HFFc6 (cell line): ENCODE data around the gene CCDC157. TPM values are rescaled to one million over a fixed set of nuclear protein-coding genes. Genes with fewer than 3 reads are reported as not detected.
"Not testable (repeated sequence)": the region's sequence is repeated elsewhere in the genome, so short reads cannot be mapped to it uniquely, and the experiment has no call there.

Experiments
- DNase-seq: peaks from one replicate; pipeline ENCODE4 v3.0.0-alpha.2; 2018
- H3K27ac Mint-ChIP-seq: 2 replicates; pipeline ENCODE4 v1.8.0; 2020; ENCODE audit warnings: mild to moderate bottlenecking, mixed read lengths
- H3K27me3 Mint-ChIP-seq: 2 replicates; pipeline ENCODE4 v1.8.0; 2021; ENCODE audit warnings: mild to moderate bottlenecking, moderate library complexity, mixed read lengths; ENCODE audit not compliant: insufficient read depth
- H3K36me3 Mint-ChIP-seq: 2 replicates; pipeline ENCODE4 v1.8.0; 2021; ENCODE audit warnings: low read depth, mixed read lengths
- H3K4me1 Mint-ChIP-seq: 2 replicates; pipeline ENCODE4 v1.8.0; 2020; ENCODE audit warnings: low read depth, mixed read lengths
- H3K4me3 Mint-ChIP-seq: 2 replicates; pipeline ENCODE4 v1.8.0; 2020; ENCODE audit warnings: mild to moderate bottlenecking, moderate library complexity, mixed read lengths
- H3K9me3 Mint-ChIP-seq: 2 replicates; pipeline ENCODE4 v1.8.0; 2020; ENCODE audit warnings: mild to moderate bottlenecking, mixed read lengths
- total RNA-seq, 6 experiments: library from RNA; stranded (reverse); fragmentation: NEBNext Ultra II Directional; extraction: Animal tissue kit (Norgen Biotek cat#: 25700); gene quantifications; 2 replicates in 1 of 6; 3 replicates in 5 of 6; pipeline ENCODE4 v1.2.3, GENCODE V29; 2021
- TF ChIP-seq, protein P1 (sequence below): fragments of 200-600 bp; sonication (generic); IDR thresholded peaks from 2 replicates; pipeline ENCODE4 v1.5.0; 2021; ENCODE audit warnings: antibody characterized with exemption, mild to moderate bottlenecking

The CCDC157 gene
- total RNA-seq, 6 experiments from 2014 or later: 1.4 to 1.6 (median 1.5) TPM

DNA sequence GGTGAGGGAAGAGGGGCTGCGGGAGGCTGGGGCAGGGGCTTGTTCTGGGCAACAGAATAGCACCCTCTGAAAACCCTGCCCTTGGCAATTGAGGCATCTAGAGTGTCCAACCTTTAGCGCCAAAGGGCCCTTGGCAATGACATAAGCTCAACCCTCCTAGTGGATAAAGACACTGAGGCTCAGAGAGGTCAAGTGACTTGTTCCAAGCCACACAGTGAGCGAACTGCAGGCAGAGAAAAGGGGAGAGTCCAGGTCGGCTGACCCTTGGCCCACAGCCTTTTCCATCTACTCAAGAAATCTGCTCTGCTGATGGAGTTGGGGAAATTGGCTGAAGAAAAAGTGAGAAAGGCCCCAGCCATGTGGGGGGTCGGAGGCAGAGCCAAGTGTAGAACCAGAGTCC is 42.9 kb downstream of the CCDC157 start:
- H3K4me3 Mint-ChIP-seq: no peak overlapping the region

DNA sequence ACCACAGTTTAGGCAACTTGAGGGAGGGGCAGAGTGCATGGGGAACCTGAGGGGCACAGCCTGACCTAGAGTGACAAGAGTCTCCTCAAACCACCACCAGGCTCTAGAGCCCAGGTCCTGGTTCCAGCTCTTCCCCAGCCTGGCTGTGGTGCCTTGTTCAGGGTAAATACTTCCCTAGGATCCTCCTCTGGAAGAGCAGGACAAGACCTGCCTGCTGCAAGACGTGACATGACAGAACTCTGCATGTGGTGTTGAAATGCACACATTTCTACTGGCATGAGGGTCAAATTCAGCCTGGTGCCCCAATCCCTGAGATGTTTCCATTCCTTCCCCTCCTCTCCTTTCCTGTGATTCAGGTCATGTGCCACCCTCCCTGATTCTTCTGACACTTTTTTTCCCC is 43.4 kb downstream of the CCDC157 start:
- Mint-ChIP-seq H3K27ac (no peak overlapping the region), H3K4me3 (no peak overlapping the region), H3K36me3 (peaks cover 4% of the 10 kb centered on the region; the same call in 1 of the 2 replicates), H3K27me3 (peaks cover 2% of the 10 kb centered on the region), H3K9me3 (no peaks in the 10 kb centered on the region), H3K4me1 (peaks cover 37% of the 10 kb centered on the region)
- DNase-seq: no peak
- TF ChIP-seq, protein P1, sequence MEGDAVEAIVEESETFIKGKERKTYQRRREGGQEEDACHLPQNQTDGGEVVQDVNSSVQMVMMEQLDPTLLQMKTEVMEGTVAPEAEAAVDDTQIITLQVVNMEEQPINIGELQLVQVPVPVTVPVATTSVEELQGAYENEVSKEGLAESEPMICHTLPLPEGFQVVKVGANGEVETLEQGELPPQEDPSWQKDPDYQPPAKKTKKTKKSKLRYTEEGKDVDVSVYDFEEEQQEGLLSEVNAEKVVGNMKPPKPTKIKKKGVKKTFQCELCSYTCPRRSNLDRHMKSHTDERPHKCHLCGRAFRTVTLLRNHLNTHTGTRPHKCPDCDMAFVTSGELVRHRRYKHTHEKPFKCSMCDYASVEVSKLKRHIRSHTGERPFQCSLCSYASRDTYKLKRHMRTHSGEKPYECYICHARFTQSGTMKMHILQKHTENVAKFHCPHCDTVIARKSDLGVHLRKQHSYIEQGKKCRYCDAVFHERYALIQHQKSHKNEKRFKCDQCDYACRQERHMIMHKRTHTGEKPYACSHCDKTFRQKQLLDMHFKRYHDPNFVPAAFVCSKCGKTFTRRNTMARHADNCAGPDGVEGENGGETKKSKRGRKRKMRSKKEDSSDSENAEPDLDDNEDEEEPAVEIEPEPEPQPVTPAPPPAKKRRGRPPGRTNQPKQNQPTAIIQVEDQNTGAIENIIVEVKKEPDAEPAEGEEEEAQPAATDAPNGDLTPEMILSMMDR: no peak

More for the DNA sequence above, 42.9 kb downstream of the CCDC157 start:
- H3K36me3 Mint-ChIP-seq: peaks cover 4% of the 10 kb centered on the region; the same call in 1 of the 2 replicates
- H3K27me3 Mint-ChIP-seq: peaks cover 2% of the 10 kb centered on the region
- peaks cover 37% of the 10 kb centered on the region for H3K4me1 Mint-ChIP-seq
- H3K27ac Mint-ChIP-seq: no peak overlapping the region
- H3K9me3 Mint-ChIP-seq: no peaks in the 10 kb centered on the region
- TF ChIP-seq, protein P1: no peak
- no peak for DNase-seq

DNA sequence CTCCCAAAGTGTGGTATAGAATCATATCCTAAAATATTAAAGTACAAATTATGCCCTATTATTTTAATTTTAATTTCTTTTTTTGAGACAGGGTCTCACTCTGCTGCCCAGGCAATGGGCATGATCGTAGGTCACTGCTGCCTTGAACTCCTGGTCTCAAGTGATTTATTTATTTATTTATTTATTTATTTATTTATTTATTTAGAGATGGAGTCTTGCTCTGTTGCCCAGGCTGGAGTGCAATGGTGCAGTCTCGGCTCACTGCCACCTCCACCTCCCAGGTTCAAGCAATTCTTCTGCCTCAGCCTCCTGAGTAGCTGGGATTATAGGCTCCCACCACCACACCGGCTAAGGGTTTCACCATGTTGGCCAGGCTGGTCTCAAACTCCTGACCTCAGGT is 44.2 kb downstream of the CCDC157 start:
- H3K9me3 Mint-ChIP-seq, H3K27me3 Mint-ChIP-seq, H3K27ac Mint-ChIP-seq, DNase-seq, H3K4me3 Mint-ChIP-seq, H3K36me3 Mint-ChIP-seq: not testable (repeated sequence)
- peaks cover 34% of the 10 kb centered on the region for H3K4me1 Mint-ChIP-seq

DNA sequence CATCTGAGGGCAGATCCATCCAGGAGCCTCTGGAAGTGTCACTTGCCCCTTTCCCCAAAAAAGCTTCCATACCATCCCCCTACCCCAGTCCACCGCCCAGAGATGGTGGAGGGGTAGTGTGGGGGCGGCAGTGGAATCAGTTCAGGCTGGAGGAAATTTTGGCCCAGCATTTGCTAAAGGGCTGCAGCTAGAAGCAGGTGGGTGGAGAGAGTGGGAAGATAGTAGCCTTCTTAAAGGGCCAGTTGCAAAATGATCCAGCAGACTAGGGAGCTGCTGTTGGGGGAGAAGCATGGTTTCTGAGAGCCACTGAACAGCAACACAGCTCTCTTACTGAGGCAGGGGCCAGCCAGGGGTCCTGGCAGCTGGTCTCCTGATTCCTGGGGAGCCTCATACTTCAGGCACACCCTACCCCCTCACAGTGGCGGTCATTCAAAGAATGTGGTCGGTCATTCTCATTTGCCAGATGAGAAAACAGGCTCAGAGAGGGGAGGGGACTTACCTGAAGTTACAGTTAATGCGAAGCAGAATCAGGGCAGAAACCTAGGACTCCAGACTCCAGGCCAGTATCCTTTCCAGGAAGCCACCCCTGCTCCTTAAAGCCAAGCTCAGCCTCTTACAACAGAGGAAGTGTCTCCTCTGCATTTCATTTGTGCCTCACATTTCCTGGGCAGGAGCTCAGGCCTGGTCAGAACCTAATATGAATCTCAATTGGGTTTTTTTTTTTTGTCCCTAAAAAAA is 45.4 kb downstream of the CCDC157 start:
- no peak overlapping the region for H3K4me3 Mint-ChIP-seq
- no peaks in the 10 kb centered on the region; the same call in 1 of the 2 replicates for H3K27me3 Mint-ChIP-seq
- no peak overlapping the region; the same call in 1 of the 2 replicates for H3K27ac Mint-ChIP-seq
- H3K4me1 Mint-ChIP-seq: peaks cover 26% of the 10 kb centered on the region
- DNase-seq: no peak
- TF ChIP-seq, protein P1: no peak
- H3K9me3 Mint-ChIP-seq: no peaks in the 10 kb centered on the region
- H3K36me3 Mint-ChIP-seq: peaks cover 4% of the 10 kb centered on the region; the same call in 1 of the 2 replicates

DNA sequence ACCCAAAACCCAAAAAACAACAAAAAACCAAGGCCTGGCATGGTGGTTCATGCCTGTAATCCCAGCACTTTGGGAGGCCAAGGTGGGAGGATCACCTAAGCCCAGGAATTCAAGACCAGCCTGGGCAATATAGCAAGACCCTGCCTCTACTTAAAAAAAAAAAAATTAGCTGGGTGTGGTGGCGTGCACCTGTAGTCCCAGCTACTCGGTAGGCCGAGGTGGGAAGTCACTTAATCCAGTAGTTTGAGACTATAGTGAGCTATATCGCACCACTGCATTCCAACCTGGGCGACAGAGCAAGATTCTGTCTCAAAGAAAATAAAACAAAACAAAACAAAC is 45.9 kb downstream of the CCDC157 start:
- peaks cover 24% of the 10 kb centered on the region for H3K4me1 Mint-ChIP-seq
- not testable (repeated sequence) for H3K4me3 Mint-ChIP-seq, H3K27me3 Mint-ChIP-seq, H3K9me3 Mint-ChIP-seq, H3K36me3 Mint-ChIP-seq, DNase-seq, H3K27ac Mint-ChIP-seq

DNA sequence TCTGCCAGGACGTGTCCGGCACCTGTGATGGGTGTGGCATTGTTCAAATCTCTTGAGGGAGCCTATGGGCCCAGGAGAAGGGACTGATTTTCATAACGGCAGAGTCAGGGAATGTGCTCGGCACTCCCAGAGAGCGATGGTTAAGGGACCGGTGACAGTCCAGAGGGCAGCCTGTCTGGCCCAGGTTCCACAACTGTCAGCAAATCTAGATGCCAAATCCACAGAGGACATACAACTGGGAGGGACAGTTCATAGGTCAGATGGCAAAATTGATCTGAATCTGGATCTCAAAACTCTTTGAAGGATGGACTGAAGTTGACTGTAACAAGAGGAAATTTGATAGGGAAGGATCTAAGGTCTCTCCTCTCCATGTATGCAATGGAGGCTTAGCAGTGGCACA is 47.5 kb downstream of the CCDC157 start:
- Mint-ChIP-seq H3K36me3 (peaks cover 7% of the 10 kb centered on the region), H3K27ac (no peak overlapping the region), H3K4me1 (peaks cover 22% of the 10 kb centered on the region), H3K4me3 (no peak overlapping the region), H3K9me3 (no peaks in the 10 kb centered on the region), H3K27me3 (peaks cover 2% of the 10 kb centered on the region)
- no peak for DNase-seq
- TF ChIP-seq, protein P1: no peak
